Measurements from ENCODE around the gene EFNA3.
A peak's percentile ranks its signal among the peaks of the same experiment; 100 is the strongest.

Gene EFNA3

GRCh38 chr1:155044812-155045657 lies 33.6 kb upstream of the EFNA3 start (continued):
- TF ChIP-seq KLF1 (tag by site-specific recombination; IDR thresholded peaks at IDR 0.05) (no peak), ZNF529 (tag by site-specific recombination; IDR thresholded peaks at IDR 0.05; ENCODE audit: insufficient replicate concordance) (no peak), ZBTB49 (tag by site-specific recombination; IDR thresholded peaks at IDR 0.05; ENCODE audit: low read depth) (no peak), ZNF350 (tag by site-specific recombination; IDR thresholded peaks at IDR 0.05) (no peak), ZNF544 (tag by site-specific recombination; IDR thresholded peaks at IDR 0.05) (no peak), KLF8 (tag by site-specific recombination; IDR thresholded peaks at IDR 0.05) (peak; percentile 43; the same call in 1 of the 2 replicates), ZBTB17 (tag by site-specific recombination; IDR thresholded peaks at IDR 0.05) (no peak), ZNF792 (tag by site-specific recombination; IDR thresholded peaks at IDR 0.05) (no peak), TSHZ1 (tag by site-specific recombination; IDR thresholded peaks at IDR 0.05; ENCODE audit: borderline replicate concordance) (no peak), ZNF155 (tag by site-specific recombination; IDR thresholded peaks at IDR 0.05) (no peak), ZNF621 (tag by site-specific recombination; IDR thresholded peaks at IDR 0.05) (no peak), ZNF426 (tag by site-specific recombination; IDR thresholded peaks at IDR 0.05) (no peak), ZNF394 (tag by site-specific recombination; IDR thresholded peaks at IDR 0.05; ENCODE audit: borderline replicate concordance) (peak; percentile 68; the same call in 1 of the 2 replicates), ATF2 (tag by site-specific recombination; IDR thresholded peaks at IDR 0.05; ENCODE audit: low read depth) (peak; percentile 70; the same call in 1 of the 2 replicates), ZNF362 (tag by site-specific recombination; IDR thresholded peaks at IDR 0.05) (no peak), ZNF747 (tag by site-specific recombination; IDR thresholded peaks at IDR 0.05) (no peak), ZFHX2 (tag by site-specific recombination; conservative IDR thresholded peaks at IDR 0.05) (no peak), BCL11B (tag by site-specific recombination; IDR thresholded peaks at IDR 0.05; ENCODE audit: low read depth) (no peak), ZNF18 (tag by site-specific recombination; IDR thresholded peaks at IDR 0.05) (no peak), KLF9 (tag by site-specific recombination; IDR thresholded peaks at IDR 0.05; ENCODE audit: low read depth) (no peak), ZNF221 (tag by site-specific recombination; IDR thresholded peaks at IDR 0.05; ENCODE audit: borderline replicate concordance) (no peak), PRDM1 (tag by site-specific recombination; IDR thresholded peaks at IDR 0.05) (0 out of 2 replicates have a peak, but pooled peaks have one; percentile 15), ZNF558 (tag by site-specific recombination; IDR thresholded peaks at IDR 0.05) (no peak), ZNF843 (tag by site-specific recombination; IDR thresholded peaks at IDR 0.05) (no peak), FEZF1 (tag by site-specific recombination; IDR thresholded peaks at IDR 0.05) (no peak), ZNF10 (tag by site-specific recombination; IDR thresholded peaks at IDR 0.05) (no peak), ZNF548 (tag by site-specific recombination; IDR thresholded peaks at IDR 0.05) (no peak), ZFP69B (tag by site-specific recombination; IDR thresholded peaks at IDR 0.05) (no peak), ZNF266 (tag by site-specific recombination; IDR thresholded peaks at IDR 0.05; ENCODE audit: low read depth) (no peak), ZNF654 (tag by site-specific recombination; IDR thresholded peaks at IDR 0.05; ENCODE audit: low read depth) (peak; percentile 55), SALL2 (tag by site-specific recombination; IDR thresholded peaks at IDR 0.05; ENCODE audit: borderline replicate concordance) (no peak)

Data from HEK293 (cell line).